Stimulated activated CD8-positive, alpha-beta memory T cell treated with anti-CD3 and anti-CD28 coated beads, Interleukin-4, amount 100 ng/mL, for 24 hours (primary cell): Measurements from ENCODE around the gene KLF13.

ENCODE experiments used
- DNase-seq: peaks from one replicate; pipeline ENCODE4 v3.0.0-alpha.2; 2020; ENCODE audit warnings: low read depth

Gene KLF13

GRCh38 chr15:31300208-31300661, 26.4 kb upstream of the KLF13 start:
- DNase-seq = no peak

- no peak for DNase-seq
These were observed 25.5 kb upstream of the KLF13 start for GRCh38 chr15:31300981-31301672.

- no peak for DNase-seq
These were observed 25.0 kb upstream of the KLF13 start for GRCh38 chr15:31301673-31301990.

GRCh38 chr15:31302029-31302657, 24.5 kb upstream of the KLF13 start:
- no peak for DNase-seq

GRCh38 chr15:31302778-31303725, 23.6 kb upstream of the KLF13 start:
- no peak for DNase-seq

GRCh38 chr15:31303726-31304648, 22.6 kb upstream of the KLF13 start:
- DNase-seq = no peak

- no peak for DNase-seq
These were observed 21.8 kb upstream of the KLF13 start for GRCh38 chr15:31304751-31305365.

GRCh38 chr15:31305375-31305774, 21.3 kb upstream of the KLF13 start:
- no peak for DNase-seq

GRCh38 chr15:31305796-31306425, 20.7 kb upstream of the KLF13 start:
- no peak for DNase-seq

- no peak for DNase-seq
These were observed 20.0 kb upstream of the KLF13 start for GRCh38 chr15:31306426-31307269.

- DNase-seq = no peak
These were observed 19.1 kb upstream of the KLF13 start for GRCh38 chr15:31307270-31308184.

GRCh38 chr15:31308185-31308639, 18.4 kb upstream of the KLF13 start:
- DNase-seq = no peak

GRCh38 chr15:31309893-31310606, 16.6 kb upstream of the KLF13 start:
- no peak for DNase-seq

GRCh38 chr15:31311735-31312619, 14.7 kb upstream of the KLF13 start:
- DNase-seq = no peak

- DNase-seq = no peak
These were observed 13.4 kb upstream of the KLF13 start for GRCh38 chr15:31313223-31313622.

GRCh38 chr15:31314380-31314779, 12.3 kb upstream of the KLF13 start:
- no peak for DNase-seq
